GM23338 (cell line): ENCODE measurements around the gene HS3ST6.

ENCODE experiments used
- CREB1 ChIP-seq: fragments of 250-450 bp; sonication (Bioruptor Pico); IDR thresholded peaks from 2 replicates; pipeline ENCODE4 v1.5.0; 2020; ENCODE audit warnings: low read depth, mild to moderate bottlenecking, moderate library complexity
- CTCF ChIP-seq, 2 experiments: fragments of 200-600 bp in 1 of 2; sonication (generic) in 1 of 2; conservative IDR thresholded peaks; 2 replicates each; pipeline versions ENCODE4 v1.5.1 to v1.6.1; 2016 to 2017; ENCODE audit warnings: antibody characterized with exemption in 2 of 2, low read depth in 2 of 2, mild to moderate bottlenecking in 2 of 2, moderate library complexity in 1 of 2
- ETS1 ChIP-seq: IDR thresholded peaks from 2 replicates; pipeline ENCODE4 v1.6.1; 2016; ENCODE audit warnings: antibody characterized with exemption
- EZH2 ChIP-seq: fragments of 200-600 bp; sonication (generic); IDR thresholded peaks from one replicate; pipeline ENCODE4 v1.8.0; 2017; ENCODE audit warnings: antibody characterized with exemption, mild to moderate bottlenecking, low read depth; ENCODE audit not compliant: unreplicated experiment
- EZH2phosphoT487 ChIP-seq: fragments of 200-600 bp; sonication (generic); IDR thresholded peaks from one replicate; pipeline ENCODE4 v1.8.1; 2018; ENCODE audit warnings: antibody characterized with exemption; ENCODE audit not compliant: unreplicated experiment
- JUNB ChIP-seq: IDR thresholded peaks from one replicate; pipeline ENCODE4 v1.6.1; 2016; ENCODE audit warnings: antibody characterized with exemption; ENCODE audit not compliant: unreplicated experiment
- NANOG ChIP-seq: IDR thresholded peaks from 2 replicates; pipeline ENCODE4 v1.6.1; 2016; ENCODE audit warnings: antibody characterized with exemption, borderline replicate concordance
- POLR2AphosphoS5 ChIP-seq: IDR thresholded peaks from 2 replicates; pipeline ENCODE4 v1.6.1; 2016; ENCODE audit warnings: antibody characterized with exemption, low read depth
- REST ChIP-seq: IDR thresholded peaks from one replicate; pipeline ENCODE4 v1.6.1; 2018; ENCODE audit warnings: antibody characterized with exemption; ENCODE audit not compliant: unreplicated experiment
- STAT1 ChIP-seq: IDR thresholded peaks from one replicate; pipeline ENCODE4 v1.6.1; 2016; ENCODE audit warnings: antibody characterized with exemption; ENCODE audit not compliant: unreplicated experiment
- ZNF114 ChIP-seq: fragments of 250-450 bp; sonication (Bioruptor Pico); IDR thresholded peaks from 2 replicates; pipeline ENCODE4 v1.5.0; 2020; ENCODE audit warnings: mild to moderate bottlenecking, moderate library complexity
- ZNF331 ChIP-seq: fragments of 250-450 bp; sonication (Bioruptor Pico); IDR thresholded peaks from 2 replicates; pipeline ENCODE4 v1.5.0; 2020; ENCODE audit warnings: low read depth, mild to moderate bottlenecking, moderate library complexity
- ZNF462 ChIP-seq: fragments of 250-450 bp; sonication (Bioruptor Pico); IDR thresholded peaks from 2 replicates; pipeline ENCODE4 v1.5.0; 2020; ENCODE audit warnings: mild to moderate bottlenecking, moderate library complexity

GRCh38 chr16:1926271-1926670 lies 8.1 kb upstream of the HS3ST6 start:
- TF ChIP-seq CTCF (conservative IDR thresholded peaks at IDR 0.05; ENCODE audit: low read depth in 2 of 2) (no peak), ZNF331 (CRISPR knock-in tag) (no peak), POLR2AphosphoS5 (no peak), EZH2 (no peak), CREB1 (no peak), JUNB (no peak), EZH2phosphoT487 (no peak), REST (no peak), ETS1 (no peak), STAT1 (no peak), NANOG (no peak), ZNF462 (CRISPR knock-in tag) (no peak), ZNF114 (CRISPR knock-in tag) (no peak)
